GM19193 (cell line): ENCODE measurements around the gene TM6SF1.

Source experiments
- POLR2A ChIP-seq: IDR thresholded peaks from 4 replicates; pipeline ENCODE4 v1.6.1; 2011; ENCODE audit not compliant: insufficient read depth, insufficient read length; ENCODE audit errors: extremely low read depth

Gene TM6SF1

DNA sequence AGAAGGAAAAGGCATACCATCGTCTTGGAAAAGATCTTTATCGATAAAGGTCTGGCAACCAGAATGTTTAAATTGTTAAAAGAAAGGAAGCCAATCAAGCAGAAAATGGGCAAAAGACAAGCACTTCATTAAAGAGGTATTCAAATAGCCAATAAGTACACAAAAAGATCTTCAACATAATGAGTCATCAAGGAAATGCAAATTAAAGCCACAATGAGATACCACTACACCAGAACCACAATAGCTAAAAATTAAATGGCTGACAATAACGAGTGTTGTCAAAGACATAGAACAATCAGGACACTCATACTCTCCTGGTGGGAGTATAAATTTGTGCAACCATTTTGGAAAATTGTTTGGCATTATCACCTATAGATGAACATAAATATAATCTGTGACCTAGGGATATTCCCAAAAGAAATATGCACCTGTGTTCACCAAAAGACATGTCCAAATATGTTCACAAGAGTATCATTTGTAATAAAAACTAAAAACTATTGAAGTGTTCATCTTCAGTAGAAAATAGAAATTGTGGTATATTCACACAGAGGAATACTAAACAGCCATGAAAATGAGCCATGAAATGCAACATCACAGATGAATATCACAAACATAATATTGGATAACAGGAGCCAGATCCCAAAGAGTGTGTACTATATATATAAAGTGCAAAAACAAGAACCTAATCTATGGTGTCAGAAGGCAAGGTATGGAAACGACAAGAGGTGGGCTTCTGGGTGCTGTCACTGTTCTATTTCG lies 26.0 kb upstream of the TM6SF1 start:
- no peak for TF ChIP-seq POLR2A

DNA sequence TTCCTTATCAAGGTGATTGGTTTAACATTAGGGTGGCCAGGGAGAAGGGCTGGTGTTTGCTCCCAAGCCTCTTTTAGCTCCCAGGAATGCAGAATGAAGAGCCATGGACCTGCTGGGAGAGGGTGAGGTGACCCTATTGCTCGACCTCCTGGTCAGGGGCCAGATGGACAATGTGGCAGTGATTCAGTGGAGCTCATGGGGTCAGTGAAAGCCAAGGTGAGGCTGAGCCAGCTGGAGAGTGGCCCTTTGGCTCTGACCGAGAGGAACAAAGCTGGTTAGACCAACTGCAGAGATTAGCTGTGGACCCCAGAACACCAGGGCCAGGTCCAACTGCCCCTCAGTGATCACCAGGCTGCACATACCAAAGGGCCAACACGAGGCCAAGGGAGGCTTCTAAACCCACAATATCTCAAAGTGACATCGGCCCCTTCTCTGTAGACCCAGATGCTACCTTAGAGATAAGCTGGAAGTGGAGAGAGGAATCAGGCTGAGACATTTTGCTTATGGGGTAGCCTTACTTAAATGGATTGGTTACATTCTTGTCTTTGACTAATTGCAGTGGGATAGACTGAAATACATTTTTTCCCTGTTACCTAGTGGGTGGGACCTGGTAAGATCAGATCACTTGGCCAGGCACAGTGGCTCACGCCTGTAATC lies 24.6 kb upstream of the TM6SF1 start:
- no peak for TF ChIP-seq POLR2A

DNA sequence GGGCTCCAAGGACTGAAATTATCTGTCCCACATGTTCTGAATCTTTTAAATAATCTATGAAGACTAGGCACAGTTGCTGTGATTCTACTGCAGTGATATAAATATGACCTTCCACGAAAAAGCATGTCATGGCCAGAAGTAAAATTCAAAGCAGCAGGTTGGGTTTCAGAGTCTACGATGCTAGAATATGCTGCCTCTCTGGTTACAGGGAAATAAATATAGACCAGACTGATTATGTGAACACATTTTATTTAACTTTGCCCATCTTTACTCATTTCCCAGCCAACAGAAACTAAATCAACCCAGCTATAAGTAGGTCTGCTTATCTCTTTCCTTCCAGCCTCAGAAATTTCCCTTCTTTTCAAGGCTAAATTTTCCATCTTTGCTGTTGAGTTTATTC lies 19.9 kb upstream of the TM6SF1 start:
- no peak for TF ChIP-seq POLR2A

DNA sequence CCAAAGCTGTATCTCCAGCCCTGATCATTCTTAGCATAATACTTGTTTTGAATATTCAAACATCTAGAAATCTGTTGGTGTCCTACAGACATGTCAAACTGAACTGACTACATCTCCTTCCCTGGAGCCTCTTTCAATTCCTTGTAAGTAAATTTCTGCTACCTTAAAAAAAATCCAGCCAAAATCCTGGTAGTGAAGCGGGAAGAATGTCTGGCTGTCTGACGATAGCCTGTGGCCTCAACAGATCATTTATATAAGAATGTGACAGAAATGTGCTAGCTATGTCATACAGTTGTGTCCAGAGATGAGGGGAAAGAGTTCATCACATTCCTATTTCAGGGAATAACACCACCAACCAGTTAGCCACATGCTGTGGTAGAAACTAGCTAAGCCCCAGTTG lies 18.6 kb upstream of the TM6SF1 start:
- TF ChIP-seq POLR2A, result no peak

DNA sequence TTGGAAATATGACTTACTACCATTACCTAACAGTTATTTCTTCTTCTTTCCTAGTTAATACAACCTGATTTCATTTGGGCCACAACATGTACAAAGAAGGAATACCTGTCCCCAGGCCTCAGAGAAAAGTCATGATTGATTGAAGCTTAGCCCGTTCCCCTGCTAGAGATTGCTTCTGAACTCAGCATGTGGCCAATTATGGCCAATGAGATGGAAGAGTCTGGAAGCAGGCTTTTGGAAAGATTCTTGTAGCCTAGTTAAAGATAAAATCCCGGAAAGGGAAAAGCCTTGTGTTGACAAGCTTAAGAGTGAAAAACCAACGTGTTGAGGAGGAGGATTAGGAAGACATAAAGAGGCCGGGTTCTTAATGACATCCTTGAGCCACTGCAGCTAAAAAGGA lies 17.0 kb upstream of the TM6SF1 start:
- TF ChIP-seq POLR2A, result no peak

DNA sequence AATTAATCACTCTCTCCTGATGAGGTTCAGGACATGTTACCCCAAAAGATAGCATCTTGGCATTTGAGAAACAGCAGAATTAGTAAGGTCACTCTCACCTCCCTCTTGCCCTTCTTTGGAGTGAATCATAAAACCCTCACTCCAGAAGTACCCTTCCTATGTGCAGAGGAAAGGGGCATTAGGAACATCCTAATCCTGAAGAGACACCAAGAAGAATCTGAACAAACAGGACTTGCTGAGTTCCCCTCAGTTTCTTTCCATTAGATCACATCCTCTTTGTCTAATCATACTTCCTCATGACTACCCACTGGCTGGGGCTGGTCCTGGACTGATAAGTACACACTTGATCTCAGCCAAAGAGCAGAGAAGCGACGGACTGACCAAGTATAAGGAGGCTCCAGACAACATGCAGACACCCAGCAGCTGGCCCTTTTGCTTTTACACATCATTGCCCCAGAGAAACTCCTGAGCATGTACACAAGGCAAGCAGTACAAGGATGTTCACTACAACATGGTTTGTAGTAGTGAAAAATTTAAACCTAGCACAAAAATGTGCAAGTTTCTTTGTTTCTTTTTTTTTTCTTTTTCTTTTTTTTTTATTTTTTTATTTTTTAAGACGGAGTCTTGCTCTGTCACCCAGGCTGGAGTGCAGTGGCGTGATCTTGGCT lies 15.0 kb upstream of the TM6SF1 start:
- TF ChIP-seq POLR2A, result no peak

DNA sequence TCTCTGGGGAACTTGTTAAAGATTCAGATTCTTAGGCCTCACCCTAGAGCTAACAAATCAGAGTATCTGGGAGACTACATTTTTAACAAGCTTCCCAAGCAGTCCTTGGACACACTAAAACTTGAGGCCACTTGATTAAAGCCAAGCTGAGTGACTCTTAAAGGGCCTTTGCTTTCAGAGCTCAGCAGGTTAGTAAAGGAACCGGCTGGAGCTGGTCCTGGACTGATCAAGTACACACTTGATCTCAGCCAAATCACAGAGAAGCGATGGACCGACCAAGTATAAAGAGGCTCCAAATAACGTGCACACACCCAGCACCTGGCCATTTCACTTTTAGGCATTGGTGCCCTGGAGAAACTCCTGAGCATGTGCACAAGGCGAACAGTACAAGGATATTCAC lies 12.9 kb upstream of the TM6SF1 start:
- TF ChIP-seq POLR2A, result no peak

DNA sequence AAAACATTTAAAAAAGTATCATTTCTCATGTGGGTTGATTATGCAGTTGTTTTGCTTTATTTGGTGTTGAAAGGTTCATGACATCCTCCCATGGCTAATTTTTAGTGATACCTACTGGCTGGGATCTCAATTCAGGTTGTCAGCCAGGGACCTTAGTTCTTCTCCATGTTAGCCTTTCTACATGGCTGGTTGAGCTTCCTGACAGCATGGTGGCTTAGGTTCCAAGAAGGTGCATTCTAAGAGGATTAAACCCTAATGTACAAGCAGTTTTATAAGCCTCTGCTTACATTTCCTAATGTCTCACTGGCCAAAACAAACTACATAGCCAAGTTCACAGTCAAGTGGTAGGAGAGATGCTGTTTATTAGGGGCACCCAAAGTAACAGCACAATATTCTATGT lies 9.4 kb upstream of the TM6SF1 start:
- no peak for TF ChIP-seq POLR2A

DNA sequence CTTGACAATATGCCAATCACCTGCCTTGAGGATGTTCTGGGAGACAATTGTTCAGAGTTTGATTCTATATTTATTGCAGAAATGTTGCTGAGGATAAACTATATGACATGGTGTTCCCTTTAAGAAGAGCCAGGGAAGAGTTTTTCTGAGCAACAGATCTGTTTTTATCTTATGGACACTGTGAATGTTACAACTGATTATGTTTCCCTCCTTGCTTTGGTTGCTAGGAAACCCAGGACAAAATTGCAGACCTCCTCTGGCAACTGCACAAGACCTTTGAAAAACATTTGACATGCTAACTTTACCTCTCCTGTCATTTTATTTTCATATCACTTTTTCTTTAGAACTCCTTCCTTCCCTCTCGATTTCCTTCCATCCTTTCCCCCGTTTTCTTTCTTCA lies 8.2 kb upstream of the TM6SF1 start:
- no peak for TF ChIP-seq POLR2A

DNA sequence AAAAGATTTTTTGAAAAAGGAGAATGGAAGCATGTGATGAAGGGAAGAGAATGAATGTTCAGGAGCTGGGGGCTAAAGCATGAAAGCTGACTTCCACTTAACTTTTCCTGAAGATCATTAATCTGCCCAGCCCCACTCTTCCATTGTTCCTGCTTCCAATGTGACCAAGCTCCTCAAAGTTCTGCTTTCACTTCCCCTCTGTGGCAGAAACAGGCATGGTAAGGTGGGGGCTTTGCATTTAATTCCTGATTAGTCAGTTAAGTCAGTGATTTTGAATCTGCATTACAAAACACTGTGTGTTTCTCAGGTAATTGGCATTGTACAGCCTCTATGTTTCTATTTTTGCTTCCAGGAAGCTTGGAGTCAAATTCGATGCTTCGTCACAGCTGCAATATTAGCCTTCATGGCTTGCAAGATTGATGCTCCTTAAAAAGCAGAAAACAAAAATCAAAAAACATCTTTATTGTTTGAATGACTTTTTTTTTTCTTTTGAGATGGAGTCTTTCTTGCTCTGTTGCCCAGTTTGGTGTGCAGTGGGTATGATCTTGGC lies 7.3 kb upstream of the TM6SF1 start:
- no peak for TF ChIP-seq POLR2A

DNA sequence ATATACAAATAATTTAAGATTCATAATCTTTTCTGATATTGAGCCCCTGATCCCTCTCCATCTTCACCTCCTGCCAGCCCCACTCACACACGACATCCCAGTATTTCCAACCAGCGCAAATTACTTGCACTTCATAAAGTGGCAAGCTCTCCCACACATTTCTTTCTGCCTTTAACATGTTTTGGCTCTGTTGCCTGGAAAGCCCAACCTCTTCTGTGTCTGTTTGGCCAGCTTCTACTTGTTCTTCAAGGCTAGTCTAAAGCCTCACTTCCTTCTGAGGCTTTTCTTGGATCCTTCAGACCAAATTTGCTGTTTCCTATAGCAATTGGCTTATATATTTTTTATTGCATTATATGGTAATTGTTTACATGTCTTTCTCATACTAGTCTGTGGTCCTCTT lies 5.1 kb upstream of the TM6SF1 start:
- TF ChIP-seq POLR2A, result no peak

DNA sequence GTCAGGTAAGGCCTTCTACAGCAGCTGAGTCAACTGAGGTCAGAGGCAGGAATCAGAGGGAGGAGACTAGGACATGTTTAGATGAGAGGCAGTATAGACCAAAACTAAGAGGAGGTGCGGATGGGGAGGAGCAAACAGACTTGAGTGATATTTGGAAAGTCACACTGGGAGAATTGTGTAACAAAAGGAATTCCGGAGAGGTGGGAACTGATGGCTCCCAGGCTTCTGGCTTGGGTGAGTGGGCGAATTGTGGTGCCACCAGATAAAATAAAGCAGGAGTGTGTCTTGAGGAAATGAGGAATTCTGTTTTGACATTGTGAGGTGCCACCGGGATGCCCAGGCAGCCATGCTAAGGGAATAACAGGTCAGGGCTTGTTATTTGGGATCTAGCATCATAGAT lies 3.3 kb upstream of the TM6SF1 start:
- TF ChIP-seq POLR2A, result no peak

DNA sequence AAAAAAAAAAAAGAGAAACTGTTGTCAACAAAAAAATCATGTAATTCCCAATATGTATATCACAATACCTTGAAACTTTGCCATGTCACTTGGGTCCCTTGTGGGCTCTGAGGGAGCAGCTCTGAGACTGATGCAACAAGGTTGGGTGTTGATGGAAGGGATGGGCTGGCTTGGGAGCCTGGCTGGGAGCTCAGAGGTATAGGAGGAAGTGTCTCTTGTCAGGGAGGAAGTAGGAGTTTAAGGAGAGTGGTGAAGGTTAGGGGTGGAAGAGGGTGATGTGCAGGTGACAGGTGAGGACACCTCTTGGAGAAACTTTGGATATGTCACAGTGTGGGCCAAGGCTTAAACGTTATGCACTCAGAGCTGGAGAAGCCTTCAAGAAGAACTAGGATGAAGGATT lies 2.0 kb upstream of the TM6SF1 start:
- TF ChIP-seq POLR2A, result no peak

DNA sequence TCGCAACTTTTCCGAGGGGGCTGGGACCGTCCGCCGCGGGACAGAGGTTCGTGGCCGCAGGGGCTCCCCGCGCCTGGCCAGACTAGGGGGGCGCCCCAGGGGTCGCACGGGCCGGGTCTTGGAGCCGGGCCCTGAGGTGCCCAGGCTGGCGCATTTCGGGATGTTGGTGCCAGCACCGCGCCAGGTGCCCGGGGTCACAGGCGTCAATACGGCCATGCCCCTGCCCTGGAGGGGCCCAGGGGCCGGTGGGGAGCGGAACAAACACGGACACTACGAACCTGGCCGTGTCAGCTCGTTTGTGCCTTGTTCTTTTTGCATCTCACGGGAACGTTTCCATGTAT lies 366 bp downstream of the TM6SF1 start:
- no peak for TF ChIP-seq POLR2A

DNA sequence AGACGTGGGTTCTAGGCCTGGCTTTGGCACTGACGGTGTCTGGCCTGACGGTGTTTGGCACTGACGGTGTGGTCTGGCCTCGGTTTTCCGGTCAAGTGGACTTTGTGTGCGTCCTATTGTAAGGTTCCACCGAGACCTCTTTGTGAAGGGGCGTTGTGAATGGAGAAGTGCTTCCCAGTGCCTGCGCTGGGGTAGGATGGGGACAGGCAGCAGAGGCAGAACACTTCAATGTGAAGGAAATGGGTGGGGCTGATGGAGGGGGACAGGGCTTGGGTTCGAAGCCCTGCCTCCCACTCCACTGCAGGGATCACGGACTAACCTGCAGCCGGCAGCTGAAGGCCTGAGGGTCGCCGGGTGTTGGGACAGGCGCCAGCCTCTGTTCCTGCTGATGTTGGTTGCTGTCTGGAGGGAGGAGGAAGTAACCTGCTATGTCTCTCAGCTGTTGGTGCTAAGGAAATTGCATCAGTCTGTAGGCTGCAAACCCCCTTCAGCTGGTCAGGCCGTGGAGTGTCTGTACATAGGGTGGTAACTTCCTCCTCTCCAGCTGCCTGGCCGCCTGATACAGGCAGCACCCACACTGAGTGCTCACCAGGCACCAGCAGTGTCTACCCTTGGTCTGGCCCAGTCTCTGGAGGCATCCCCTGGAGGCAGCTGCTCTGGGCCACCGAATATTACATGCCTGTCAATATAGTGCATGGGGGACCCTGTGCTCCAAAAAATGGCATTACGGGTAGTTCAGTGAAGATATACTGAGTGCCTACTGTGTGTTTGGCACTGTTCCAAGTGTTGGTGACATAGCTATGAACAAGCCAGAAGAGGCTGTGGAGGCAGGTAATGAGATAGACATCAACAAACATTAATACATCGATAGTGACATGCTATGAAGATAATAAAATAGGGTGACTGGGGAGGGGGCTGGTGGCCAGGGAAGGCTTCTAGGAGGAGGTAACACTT lies 1.1 kb downstream of the TM6SF1 start:
- no peak for TF ChIP-seq POLR2A
